ENCODE measurements around the gene PPP1R15B.

GRCh38 chr1:204434116-204434755 lies 22.6 kb upstream of the PPP1R15B start:
- TF ChIP-seq CTCF (IDR thresholded peaks at IDR 0.05): no peak
- TF ChIP-seq POLR2AphosphoS5 (IDR thresholded peaks at IDR 0.05): no peak
- no peak for TF ChIP-seq EP300 (IDR thresholded peaks at IDR 0.05)
- no peak for TF ChIP-seq POLR2A (IDR thresholded peaks at IDR 0.05)
